Stimulated activated CD4-positive, alpha-beta T cell treated with anti-CD3 and anti-CD28 coated beads, Interleukin-1b, Interleukin-23, amount 100 ng/mL, for 48 hours (primary cell): ENCODE results near the gene SOCS3.
"Not testable (repeated sequence)": the region's sequence is repeated elsewhere in the genome, so short reads cannot be mapped to it uniquely, and the experiment has no call there.

Experiments used
- DNase-seq: peaks from one replicate; pipeline ENCODE4 v3.0.0-alpha.2; 2020

The SOCS3 gene

GRCh38 chr17:78325076-78325687 is 34.7 kb downstream of the SOCS3 start:
- no peak for DNase-seq

- no peak for DNase-seq
These were observed 35.3 kb downstream of the SOCS3 start for GRCh38 chr17:78324391-78325075.

DNA sequence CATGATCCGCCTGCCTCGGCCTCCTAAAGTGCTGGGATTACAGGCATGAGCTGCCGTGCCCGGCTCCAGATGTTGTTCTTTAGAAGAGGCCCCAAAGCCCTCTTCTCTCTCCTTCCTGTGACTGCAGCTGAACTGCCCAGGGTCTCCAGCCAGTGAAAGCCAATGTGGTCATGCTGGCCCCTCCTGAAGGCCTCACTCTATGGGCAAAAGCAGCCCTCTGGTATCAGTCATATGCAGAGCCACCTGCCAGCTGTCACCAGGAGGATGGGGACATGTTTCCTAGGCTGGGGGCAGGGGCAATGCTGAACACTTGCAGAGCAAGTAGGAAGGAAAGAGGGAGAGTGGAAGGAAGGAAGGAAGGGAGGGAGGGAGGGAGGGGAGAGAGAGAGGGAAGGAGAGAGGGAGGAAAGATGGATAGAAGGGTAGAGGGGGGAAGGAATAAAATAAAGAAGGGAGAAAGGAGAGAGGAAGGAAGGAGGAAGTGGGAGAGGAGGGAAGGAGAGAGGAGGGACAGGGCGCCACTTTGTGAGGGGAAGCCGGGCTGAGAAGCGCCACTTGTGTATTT is 36.0 kb downstream of the SOCS3 start:
- no peak for DNase-seq

DNA sequence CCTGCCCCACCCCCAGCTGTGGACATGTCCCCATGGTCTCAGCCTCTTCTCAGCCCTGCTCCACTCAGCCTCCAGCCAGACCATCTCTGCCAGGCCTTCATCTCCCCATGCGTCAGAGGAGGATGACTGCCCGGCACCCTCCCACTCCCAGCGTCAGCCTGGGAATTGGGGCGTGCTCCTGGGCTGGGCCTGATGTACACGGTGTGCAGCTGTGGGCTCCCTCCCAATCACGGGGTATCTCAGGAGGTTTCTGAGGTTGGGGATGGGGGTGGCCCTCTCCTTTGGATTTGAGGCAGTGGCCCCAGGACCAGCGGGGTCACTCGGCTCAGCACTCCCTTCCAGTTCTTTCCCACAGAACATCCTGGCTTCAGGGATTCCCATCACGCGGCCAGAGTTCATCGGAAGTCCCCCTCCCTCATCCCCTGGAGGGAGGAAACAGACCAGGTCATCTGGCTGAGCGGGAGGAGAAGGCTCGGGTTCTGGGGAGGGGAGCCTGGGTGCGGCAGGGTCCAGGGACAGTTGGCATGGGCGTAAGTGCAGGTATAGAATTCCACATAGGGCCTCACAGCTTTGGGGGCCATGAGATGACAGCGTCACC is 36.9 kb downstream of the SOCS3 start:
- no peak for DNase-seq

DNA sequence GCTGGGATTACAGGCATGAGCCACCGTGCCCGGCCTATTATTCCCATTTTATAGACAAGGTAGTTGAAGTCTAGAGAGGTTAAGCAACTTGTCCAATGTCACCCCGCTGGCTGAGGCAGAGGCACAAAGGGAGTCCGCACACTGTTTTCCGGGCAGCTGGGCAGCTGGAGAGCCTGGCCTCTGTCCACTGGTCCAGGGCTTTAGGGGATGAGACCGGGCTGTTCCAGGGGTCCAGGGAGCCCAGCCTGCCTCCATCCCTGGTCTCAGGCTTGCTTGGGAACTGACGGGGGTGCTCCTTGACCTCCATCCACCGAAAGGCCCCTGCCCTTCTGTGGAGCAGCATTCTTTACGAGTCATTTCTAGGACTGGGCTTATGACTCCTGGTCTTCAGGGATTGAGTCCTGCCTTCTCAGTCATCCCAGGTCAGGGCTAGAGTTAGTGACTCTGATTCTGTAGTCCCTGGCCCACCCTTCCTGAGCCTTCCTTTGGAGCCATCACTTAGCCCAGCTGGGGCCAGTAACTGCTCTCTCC is 37.5 kb downstream of the SOCS3 start:
- DNase-seq = no peak

DNA sequence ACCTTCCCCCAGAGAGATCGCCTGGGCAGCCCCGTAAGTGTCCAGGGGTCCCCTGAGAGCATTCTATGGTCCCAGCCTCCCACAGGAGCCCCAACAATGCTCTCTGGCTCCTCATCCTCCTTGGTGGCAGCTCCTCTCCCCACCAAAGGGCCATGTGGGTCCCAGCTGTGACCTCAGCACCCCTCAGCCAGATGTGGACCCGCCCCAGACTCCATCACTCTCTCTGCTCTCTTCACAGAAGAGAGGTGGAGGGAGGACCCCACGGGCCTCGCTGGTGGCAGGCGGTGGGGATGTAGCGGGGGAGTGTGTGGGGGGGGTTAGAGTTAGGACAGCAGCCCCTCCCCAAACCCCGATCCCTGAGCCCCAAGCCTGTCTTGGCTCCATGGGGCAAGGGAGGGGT is 41.0 kb downstream of the SOCS3 start:
- DNase-seq = no peak

DNA sequence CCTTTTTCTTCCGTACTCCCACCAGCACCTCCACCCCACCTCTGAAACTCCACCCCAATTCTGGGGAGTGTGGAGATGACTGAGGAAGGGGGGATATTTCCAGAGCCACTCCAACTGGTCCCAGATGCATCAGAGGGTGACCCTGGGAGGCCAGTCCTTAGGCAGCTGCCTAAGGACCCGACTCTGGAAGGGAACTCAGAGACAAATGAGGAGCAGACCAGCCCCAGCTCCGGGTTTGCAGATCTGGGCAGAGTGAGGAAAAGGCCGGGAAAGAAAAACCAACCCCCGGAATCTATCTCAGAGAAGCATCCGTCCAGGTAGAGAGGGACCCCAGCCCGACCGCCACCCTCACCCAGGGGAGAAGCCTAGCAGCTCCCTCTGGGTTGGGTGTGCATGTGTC is 41.5 kb downstream of the SOCS3 start:
- no peak for DNase-seq

DNA sequence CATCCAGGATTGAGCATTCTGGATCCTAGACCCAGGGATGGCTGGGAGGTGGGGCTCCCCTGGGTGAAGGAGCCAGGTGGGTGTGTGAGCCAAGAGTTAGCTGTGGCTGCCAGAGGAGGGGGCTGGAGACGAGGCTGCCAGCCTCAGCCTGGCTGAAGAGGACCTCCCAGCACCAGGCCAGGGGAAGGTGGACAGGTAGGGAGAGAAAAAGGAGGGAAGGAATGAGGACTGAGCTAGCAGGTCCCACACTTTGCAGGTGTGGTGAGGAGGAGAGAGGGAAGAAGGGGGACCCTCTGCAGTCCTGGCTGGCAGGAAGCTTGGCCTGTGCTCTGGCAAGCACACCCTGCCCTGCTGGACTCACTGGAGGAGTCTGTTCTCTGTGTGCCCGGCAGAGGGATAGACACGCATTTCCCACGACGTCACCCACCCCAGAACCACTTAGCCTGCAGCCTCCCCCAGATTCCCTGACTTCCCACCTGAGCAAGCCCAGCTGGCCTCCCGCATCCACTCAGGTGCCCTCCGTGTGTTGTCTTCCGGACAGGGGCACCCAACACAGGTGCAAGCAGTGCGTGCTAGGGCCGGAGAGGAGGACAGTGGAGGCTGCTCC is 42.0 kb downstream of the SOCS3 start:
- no peak for DNase-seq

DNA sequence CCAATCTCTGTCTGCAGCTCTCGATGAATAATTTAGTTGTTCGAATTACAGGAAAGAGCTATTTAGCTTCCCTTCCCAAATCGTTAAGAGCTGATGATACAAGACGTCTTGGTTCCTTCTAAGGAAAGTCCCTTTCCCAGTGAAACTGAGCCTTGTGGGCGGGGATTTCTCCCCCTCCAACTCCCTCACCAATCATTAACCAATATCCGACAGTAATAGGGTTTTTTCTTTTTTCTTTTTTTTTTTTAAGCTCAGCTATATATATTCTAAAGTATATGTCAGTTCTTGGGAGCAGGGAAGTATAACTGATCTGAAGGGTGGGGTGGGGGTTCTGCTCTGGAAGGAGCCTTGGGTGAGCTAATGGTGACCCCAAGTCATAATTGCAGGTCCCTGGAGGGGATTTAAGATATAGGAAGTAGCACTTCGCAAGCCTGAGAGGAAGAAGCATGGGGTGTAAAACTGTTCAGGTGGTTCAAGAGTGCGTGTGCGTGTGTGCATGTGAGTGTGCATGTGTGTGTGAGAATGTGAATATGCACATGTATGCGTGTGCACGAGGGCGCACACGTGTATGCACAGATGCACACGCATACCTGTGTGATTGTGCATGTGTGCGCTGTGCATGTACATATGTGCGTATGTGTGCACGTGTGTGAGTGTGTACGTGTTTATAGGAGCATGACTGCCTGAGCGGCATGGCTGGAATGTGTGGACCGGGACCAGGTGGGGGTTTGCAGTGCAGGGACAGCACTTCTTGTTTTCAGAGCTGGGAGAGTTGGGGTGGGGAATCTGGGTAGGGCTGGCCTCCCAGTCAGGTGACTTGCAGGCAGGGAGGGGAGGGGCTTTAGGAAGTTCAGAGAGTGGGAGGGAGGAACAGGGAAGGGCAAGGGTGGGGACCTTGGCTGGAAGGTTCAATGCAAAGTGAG is 42.7 kb downstream of the SOCS3 start:
- DNase-seq = no peak

DNA sequence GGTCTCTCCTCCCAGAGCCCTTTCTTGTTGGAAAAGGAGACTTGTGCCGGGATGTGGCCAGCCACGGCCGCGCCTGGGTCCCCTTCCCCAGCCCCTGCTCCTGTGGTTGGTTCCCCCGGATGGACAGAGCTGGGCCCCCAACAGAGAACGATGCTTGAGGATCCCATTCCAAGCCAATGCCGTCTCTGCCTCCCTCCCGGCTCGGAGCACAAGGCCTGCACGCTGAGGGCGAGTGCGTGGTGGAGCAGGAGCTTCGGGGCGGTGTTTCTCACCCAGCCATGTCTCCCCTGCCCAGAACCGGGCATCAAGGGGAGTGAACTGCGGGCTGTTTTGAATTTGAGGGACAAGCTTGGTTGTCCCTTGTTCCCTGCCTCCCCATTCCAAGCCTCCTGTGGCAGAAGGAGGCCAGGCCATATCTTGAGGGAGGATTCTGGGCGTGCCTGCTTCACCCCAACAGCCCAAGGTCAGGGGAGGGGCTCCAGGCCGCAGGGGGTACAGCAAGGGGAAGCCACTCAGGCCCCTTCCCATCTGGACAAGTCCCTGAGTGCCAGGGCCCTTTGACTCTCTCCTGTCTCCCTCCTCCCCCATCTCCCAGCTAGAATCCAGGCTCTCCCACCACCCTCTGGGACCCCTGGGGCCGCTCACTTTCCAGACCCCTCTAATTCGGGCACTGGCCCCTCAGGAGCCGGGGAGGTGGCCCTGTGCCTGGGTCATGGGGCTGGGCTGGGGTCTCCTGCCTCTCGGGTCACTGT is 43.6 kb downstream of the SOCS3 start:
- DNase-seq = no peak

GRCh38 chr17:78315355-78316114 is 44.3 kb downstream of the SOCS3 start:
- peak; percentile 65 for DNase-seq

GRCh38 chr17:78314683-78315354 is 45.1 kb downstream of the SOCS3 start:
- peak; percentile 34 for DNase-seq

DNA sequence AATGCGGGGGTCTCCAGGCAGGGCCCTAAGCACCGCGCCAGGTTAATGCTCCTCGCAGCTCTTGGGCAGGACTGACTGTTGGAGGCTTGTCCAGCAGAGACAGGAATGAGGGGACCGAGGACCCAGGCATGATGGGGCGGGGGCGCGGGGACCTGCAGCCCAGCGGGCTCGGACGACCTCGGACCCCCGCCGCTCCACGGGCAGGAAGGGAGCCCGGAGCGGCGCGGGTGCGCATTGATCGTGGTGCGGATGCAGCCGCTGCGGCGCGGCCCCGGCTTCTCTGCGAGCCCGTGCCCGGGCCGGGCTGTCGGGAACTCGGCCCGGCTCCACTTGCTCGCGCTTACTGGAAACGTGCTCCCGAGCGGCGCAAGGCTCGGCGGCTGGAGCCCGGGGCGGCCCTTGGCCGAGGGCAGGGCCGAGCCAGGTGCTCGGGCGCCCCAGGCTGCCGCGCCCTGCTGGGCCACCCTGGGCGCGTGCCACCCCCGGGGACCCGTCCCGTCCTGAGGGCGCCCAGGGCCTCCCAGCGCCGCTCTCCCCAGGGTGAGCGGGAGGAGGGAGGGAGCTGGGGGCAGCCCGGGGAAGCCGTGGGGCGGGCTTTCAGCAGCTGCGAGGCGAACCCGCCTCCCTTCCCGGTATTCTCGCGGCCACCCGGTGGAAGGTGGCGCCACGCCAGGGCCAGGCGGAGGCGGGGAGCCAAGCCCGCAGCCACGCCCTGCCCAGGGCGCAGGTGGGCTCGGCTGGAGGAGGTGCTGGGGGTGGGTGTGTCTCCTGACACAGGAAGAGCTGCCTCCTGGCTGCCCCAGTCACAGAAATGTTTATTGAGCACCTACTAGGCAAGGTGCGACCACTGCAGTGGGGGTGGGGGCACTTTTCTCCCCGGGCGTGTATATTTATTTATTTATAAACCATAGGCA is 45.9 kb downstream of the SOCS3 start:
- peak; percentile 78 for DNase-seq

DNA sequence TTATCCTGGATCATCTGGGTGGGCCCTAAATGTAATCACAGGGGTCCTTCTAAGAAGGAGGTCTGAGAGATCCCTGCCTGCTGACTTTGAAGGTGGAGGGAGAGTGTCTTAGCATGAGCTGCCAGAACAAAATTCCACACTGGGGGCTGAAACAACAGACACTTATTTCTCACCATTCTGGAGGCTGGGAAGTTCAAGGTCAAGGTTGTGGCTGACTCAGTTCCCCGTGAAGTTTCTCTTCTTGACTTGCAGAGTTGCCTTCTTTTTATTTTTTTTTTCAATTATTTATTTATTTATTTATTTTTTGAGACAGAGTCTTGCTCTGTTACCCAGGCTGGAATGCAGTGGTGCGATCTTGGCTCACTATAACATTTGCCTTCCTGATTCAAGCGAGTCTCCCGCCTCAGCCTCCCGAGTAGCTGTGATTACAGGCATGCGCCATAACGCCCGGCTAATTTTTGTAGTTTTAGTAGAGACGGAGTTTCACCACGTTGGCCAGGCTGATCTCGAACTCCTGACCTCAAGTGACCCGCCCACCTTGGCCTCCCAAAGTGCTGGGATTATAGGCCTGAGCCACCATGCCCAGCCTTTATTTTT is 50.1 kb downstream of the SOCS3 start:
- DNase-seq = not testable (repeated sequence)

GRCh38 chr17:78307887-78308638 is 51.8 kb downstream of the SOCS3 start:
- DNase-seq = no peak

GRCh38 chr17:78306913-78307312 is 53.0 kb downstream of the SOCS3 start:
- no peak for DNase-seq
